ENCODE data around the gene RSBN1.
A peak's percentile ranks its signal among the peaks of the same experiment; 100 is the strongest.
"Not testable (repeated sequence)": the region's sequence is repeated elsewhere in the genome, so short reads cannot be mapped to it uniquely, and the experiment has no call there.

Gene RSBN1

DNA sequence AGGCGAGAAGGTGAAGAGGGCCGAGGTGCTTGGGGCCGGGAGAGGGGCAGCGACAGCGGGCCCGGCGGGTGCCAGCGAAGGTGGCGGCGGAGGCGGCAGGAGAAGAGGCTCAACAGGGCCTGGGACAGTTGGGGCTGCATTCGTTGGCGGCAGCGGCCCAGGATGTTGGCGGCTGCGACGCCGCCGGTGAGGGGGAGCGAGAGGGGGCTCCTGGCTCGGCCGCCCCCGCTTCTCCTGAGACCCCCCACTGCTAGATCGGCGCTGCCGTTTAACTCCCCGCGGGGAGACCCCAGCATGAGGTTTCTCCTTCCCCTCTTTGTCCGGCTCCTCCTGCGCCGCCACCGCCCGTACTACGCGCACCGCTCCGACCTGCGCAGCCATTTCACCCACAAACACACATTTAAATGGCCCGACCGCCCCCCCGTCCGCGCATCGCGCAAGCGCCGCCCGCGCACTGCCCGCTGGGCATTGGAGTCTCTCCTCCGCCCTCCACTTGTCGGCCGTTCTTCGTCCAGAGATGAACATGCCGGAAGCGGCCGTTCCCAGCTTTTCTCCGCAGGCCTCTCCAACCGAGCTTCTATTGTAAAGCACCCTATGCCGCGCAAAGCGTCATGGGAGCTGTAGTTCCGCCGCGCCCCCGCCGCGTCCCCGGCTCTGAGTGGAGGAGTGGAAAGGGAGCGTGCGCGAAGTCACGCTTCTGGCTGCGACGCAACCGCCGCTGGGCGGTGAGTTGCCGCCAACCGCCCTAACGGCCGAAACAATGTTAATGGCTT is at the start of gene RSBN1:
Gene RSBN1 (minus strand): TSS at position 589 of the 773 bp plus-strand sequence. CDS start 64 bp downstream, at position 525.
- peak; percentile 100 for DNase-seq

GRCh38 chr1:113861641-113862040 is 49.4 kb upstream of the RSBN1 start:
- no peak for DNase-seq

DNA sequence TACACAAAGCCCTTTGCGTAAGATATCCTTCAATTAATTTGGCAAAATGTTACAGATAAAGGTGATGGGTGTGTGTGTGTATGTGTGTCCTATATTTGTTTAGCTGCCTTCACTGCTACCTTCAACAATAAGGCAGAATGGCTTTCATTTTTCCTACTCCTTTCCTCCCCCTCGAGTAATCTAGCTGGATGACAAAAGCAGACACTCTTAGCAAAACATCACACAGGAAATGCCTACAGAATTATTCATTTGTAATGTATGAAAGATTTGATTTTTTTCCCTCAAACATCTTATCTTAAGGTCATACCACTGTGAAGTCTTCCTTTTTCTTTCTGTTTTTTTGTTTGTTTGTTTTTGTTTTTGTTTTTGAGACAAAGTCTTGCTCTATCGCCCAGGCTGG is 48.6 kb upstream of the RSBN1 start:
- no peak for DNase-seq

GRCh38 chr1:113859478-113860175 is 47.4 kb upstream of the RSBN1 start:
- no peak for DNase-seq

GRCh38 chr1:113858982-113859381 is 46.7 kb upstream of the RSBN1 start:
- DNase-seq = no peak

GRCh38 chr1:113858418-113858817 is 46.1 kb upstream of the RSBN1 start:
- no peak for DNase-seq

DNA sequence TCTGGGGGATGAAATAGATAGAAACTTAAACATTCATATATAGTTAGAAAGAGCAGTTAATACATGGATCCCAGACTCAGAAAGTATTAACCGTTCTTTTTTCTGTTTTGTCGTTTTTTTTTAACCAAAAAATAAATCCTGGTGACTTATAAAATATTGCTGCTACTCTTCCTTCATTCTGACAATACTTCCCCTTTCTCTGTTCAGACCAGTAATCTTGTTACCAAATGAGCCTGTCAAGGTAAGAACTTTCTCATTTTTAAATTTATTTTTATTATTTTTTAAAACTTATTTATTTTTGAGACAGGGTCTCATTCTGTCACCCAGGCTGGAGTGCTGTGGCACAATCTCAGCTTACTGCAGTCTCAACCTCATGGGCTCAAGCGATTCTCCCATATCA is 45.5 kb upstream of the RSBN1 start:
- DNase-seq = no peak

GRCh38 chr1:113856401-113856790 is 44.1 kb upstream of the RSBN1 start:
- no peak for DNase-seq

- DNase-seq = no peak
Observed at GRCh38 chr1:113855630-113856400, 43.5 kb upstream of the RSBN1 start.

GRCh38 chr1:113854234-113854633 is 42.0 kb upstream of the RSBN1 start:
- no peak for DNase-seq

GRCh38 chr1:113852694-113853093 is 40.4 kb upstream of the RSBN1 start:
- DNase-seq = not testable (repeated sequence)

DNA sequence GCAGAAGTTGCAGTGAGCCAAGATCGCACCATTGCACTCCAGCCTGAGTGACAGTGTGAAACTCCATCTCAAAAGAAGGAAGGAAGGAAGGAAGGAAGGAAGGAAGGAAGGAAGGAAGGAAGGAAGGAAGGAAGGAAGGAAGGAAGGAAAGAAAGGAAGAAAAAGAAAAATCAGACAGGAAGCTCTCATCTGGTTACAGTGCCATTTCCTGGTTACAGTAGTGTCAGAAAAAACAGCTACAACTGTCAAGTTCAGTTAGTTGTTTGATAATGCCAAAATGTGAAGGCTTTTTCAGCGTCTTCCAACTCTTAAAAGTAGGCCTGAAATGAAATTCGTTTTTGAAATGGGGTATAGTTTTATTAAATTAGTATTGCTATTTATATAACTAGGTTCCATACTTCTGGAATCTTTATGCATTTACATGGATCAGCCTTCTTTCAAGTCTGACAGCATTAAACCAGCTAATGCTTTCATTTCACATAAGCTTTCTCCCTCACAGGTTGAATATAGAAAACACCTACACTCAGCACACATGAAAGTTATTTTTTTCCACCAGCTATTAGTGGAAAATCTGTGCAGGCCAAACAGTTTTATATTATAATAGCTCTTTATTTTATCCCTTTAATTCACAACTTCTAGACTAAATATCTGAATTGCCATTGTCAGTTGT is 38.0 kb upstream of the RSBN1 start:
- no peak for DNase-seq

DNA sequence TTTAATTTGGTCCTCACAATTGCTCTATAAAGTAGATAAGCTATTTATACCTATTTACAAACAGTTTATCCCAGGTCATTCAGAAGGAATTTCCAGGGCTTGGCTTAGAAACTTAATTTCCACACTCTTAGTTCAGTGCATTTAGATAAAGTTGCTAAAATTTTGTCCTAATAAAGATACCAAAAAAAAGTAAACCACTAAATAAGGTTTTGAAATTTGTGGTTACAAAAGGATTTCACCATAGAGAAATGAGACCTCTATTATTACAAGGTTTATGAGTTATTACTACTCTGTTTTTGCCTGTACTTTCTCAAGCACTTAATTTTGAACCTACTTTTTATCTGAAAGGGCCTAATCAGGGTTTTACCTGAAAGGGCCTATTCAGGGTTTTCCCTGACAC is 36.8 kb upstream of the RSBN1 start:
- no peak for DNase-seq

GRCh38 chr1:113846391-113847035 is 34.2 kb upstream of the RSBN1 start:
- no peak for DNase-seq

- no peak for DNase-seq
Observed at GRCh38 chr1:113836534-113836933, 24.3 kb upstream of the RSBN1 start.

GRCh38 chr1:113835686-113836290 is 23.5 kb upstream of the RSBN1 start:
- no peak for DNase-seq

- DNase-seq = no peak
Observed at GRCh38 chr1:113834716-113835115, 22.4 kb upstream of the RSBN1 start.

- DNase-seq = no peak
Observed at GRCh38 chr1:113830039-113830438, 17.8 kb upstream of the RSBN1 start.

- DNase-seq = no peak
Observed at GRCh38 chr1:113821916-113822315, 9.6 kb upstream of the RSBN1 start.

GRCh38 chr1:113818578-113818977 is 6.3 kb upstream of the RSBN1 start:
- DNase-seq = no peak

DNA sequence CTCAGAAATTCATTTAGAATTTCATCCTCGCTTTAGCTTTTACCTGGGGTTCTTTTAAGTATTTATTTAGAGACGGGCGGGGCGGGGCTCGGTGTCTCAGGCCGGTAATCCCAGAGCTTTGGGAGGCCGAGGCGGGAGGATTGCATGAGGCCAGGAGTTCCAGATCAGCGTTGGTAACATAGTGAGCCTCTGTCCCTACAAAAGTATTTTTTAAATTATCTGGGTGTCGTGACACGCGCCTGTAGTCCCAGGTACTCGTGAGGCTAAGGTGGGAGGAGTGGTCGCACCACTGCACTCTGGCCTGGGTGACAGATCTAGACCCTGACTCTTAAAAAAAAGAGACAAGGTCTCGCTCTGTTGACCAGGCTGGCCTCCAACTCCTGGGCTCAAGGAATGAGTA is 942 bp upstream of the RSBN1 start:
- no peak for DNase-seq

GRCh38 chr1:113812661-113813135 is 422 bp upstream of the RSBN1 start:
- DNase-seq = no peak

All from islet precursor cell (in vitro differentiated cells).